Cardiac atrium fibroblast (primary cell): ENCODE results near the gene ELMO3. TPM values are rescaled to one million over a fixed set of nuclear protein-coding genes. Genes with fewer than 3 reads are reported as not detected.

Experiments used
- total RNA-seq: library from RNA; depleted of rRNA; stranded (reverse); fragments of >200 nt; gene quantifications from 2 replicates; pipeline ENCODE4 v1.2.3, GENCODE V29; 2015

Gene ELMO3, protein sequence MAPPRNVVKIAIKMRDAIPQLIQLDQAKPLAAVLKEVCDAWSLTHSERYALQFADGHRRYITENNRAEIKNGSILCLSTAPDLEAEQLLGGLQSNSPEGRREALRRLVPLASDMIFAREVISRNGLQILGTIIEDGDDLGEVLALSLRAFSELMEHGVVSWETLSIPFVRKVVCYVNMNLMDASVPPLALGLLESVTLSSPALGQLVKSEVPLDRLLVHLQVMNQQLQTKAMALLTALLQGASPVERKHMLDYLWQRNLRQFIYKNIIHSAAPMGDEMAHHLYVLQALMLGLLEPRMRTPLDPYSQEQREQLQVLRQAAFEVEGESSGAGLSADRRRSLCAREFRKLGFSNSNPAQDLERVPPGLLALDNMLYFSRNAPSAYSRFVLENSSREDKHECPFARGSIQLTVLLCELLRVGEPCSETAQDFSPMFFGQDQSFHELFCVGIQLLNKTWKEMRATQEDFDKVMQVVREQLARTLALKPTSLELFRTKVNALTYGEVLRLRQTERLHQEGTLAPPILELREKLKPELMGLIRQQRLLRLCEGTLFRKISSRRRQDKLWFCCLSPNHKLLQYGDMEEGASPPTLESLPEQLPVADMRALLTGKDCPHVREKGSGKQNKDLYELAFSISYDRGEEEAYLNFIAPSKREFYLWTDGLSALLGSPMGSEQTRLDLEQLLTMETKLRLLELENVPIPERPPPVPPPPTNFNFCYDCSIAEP
- 0.36 and 0.49 TPM in 2 replicates for total RNA-seq

DNA sequence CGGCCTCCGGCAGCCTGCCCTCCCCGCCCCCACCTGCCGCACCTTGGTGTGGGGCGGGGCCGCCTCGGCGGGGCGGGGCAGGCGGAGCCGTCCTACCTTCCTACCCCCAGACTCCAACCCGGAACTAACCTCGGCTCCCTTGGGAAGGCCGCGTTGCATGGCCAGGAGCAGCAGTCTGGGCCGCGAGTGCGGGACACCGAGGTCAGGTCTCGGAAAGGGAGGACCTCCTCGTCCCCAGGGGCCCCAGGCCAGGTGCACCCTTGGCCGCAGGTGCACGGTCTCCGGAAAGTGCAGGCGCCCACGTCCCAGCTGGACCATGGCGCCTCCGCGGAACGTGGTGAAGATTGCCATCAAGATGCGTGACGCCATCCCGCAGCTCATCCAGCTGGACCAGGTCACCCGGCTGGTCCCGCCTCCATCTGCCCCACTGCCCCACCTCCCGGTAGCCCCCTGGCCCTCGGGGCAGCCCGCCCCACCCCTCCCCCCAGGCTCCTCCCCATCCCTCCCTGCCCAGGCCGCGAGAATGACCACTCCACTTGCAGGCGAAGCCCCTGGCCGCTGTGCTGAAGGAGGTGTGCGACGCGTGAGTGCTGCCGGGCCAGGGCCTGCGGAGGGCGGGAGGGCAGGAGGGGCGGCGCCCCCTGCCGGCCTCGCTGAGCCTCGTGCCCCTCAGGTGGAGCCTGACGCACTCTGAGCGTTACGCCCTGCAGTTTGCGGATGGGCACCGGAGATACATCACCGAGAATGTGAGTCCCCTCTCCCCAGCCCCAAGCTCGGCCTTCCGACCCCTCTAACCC lies at the start of gene ELMO3:
TSS of gene ELMO3 (plus strand) at position 121 of the 797 bp plus-strand sequence. CDS start at position 317, 196 bp downstream.

GRCh38 chr16:67150833-67151396 lies 48.0 kb upstream of the ELMO3 start, which contains the start of gene B3GNT9:
B3GNT9 (minus strand) TSS chr16:67150998; CDS start chr16:67150485, 513 bp downstream.

DNA sequence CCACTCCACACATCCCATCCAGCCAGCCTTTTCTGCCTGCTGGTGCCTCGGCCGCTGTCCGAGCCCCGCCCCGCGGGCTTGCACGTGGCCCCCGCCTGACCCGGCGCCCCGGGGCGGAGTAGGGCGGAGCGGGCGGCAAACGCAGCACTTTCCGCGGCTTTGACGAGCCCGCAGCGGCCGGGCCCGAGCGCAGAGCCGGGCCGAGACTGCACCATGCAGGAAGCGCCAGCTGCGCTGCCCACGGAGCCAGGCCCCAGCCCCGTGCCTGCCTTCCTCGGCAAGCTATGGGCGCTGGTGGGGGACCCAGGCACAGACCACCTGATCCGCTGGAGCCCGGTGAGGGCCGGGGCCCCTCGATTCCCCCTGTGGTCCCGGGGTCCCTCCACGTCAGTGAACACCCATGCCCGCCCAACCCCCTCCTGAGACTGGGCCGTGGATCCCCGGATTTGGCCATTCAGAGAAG lies 34.3 kb upstream of the ELMO3 start, which contains the start of gene HSF4:
TSS of gene HSF4 (plus strand) at position 147 of the 463 bp plus-strand sequence. CDS start at position 214, 67 bp downstream.

DNA sequence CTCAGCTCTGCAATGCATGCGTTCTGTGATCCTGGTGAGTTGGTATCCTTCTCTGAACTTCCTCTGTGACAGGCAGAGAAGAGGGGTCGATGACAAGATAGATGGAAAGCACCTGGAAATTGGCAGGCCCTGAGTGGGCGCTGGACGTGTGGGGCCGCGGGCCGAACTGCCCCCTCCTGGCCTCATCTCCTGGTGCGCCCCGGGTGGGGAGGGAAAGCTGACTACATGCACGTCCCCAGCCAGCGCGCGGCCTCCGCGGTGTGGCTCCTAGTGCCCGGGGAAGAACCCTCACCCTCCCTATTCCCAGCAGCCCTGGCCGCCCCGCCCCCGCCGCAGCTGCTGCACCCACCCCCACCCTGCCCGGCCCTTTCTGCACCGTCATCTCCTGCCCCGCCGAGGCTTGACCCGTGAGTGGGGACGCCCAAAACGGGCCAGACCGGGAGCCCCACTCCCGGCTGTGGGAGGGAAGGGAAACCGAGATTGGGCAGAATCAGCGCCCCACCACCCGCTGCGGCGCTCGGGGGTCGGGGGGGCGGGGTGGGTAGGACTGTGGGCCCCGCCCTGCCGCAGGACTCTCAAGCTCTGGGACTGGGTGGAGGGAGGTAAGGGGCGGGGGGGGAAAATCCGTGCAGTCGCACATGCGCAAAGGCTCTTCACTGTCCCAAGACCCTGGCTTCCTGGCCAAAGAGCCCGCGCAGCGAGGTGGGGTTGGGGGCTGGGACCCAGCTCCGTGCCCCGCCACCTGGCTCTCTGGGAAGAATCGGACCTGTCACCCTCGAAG lies 28.6 kb upstream of the ELMO3 start, which contains the start of gene NOL3:
TSS of gene NOL3 (plus strand) at position 371 of the 781 bp plus-strand sequence.

GRCh38 chr16:67183627-67184452 lies 15.1 kb upstream of the ELMO3 start, which contains the start of gene MATCAP1:
MATCAP1 (minus strand) TSS chr16:67183963; CDS start chr16:67180610, 3,353 bp downstream.

DNA sequence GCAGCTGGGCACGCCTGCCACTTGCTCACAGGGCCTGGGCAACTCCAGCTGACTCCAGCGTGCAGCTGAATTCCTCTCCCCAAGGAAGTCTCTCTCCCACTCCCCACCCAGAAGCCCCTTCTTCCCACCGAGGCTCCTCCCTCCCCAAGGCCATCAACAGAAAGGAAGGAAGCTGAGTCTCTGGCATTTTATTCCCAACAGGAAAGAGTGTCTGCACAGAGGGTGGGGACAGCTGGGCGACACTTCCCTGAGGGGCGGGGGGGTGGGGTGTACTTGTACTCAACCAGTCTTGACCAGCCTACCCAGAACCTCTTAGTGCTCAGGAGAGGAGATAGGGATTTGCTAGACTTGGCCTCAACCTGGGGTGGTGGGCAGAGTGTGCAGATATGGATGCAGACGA lies 8.9 kb upstream of the ELMO3 start, which contains the start of gene EXOC3L1:
TSS of gene EXOC3L1 (minus strand) at position 96 of the 400 bp plus-strand sequence. CDS start 460 bp downstream, outside the sequence.

GRCh38 chr16:67191995-67192681 lies 6.8 kb upstream of the ELMO3 start, which contains the start of gene E2F4:
E2F4 (plus strand) TSS chr16:67192155; CDS start chr16:67192228, 73 bp downstream.

DNA sequence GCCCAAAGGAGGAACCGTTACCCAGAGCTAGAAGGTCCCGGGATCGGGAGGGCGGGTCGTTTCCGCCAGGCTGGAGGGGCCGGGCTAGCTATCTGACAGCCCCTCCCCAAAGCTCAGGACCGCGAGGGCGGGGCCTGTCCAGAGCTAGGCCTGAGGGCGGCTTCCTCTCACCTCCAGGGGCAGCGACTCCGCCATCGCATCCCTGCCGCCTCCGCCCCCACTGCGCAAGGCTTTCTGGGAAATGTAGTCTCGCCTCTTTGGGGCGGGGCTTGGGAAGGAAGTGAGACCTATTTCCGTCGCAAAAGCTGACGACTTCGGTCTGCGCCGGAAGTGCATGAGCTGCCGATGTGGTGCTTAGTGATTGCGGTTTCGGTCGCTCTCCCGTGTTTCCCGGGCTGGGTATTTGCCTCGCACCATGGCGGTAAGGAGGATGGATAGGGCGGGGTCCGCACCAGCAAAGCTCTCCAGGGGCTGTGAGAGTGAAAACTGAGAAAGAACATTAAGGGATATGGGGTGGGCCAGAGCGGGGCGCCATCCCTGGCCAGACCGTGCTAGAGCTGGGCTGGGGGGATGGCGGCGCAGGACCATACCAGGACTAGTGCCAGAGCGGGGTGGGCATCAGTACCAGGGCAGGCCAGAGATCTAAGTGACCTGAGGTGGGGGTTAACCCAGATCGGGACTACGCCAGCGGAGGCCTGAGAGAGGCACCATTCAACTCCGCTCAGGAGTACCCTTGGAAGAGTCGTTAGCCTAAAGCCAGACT lies 28.1 kb downstream of the ELMO3 start, which contains the start of gene TMEM208:
TSS of gene TMEM208 (plus strand) at position 327 of the 763 bp plus-strand sequence. CDS start at position 416, 89 bp downstream.

DNA sequence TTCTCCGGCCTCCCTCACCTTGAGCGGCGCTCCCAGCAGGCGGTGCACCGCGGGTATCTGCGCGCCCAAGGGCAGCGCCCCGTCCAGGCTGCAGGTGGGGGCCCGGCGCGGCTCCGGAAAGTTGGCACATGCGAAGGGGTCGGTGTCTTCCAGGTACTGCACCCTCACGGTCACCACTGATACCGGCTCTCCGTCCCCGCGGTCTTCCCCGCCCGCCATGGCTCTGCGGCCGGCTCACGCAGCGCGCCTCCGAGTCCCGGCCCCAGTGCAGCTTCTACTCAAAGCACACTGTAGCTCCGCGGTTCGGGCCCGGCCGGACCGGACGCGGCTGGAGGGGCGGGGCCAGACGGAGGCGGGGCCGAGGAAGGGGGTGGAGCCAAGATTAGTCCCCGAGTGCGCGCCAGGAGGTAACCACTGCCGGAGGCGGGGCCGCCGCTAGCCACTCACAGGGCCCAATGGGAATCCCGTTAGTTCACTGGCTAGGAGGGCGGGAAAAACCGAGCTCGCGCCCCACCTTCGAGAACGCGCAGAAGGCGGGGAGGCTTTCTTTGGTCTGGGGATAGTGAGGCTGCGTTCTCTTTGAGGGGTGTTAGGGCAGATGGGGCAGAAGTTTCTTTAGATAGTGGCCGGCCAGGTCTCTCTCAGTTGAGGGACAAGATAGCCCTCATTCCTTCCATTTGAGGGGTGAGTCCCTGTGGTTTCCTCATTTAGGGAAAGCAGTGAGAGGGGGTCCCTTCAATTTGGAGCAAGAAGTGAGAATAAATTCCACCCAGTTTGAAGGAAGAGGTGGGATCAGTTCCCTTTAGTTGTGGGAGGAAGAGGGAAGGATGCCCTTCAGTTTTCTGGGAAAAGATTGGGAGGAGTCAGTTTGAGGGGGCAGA lies 48.5 kb downstream of the ELMO3 start, which contains the start of gene FHOD1:
TSS of gene FHOD1 (minus strand) at position 290 of the 881 bp plus-strand sequence. CDS start at position 219, 71 bp downstream.

GRCh38 chr16:67248401-67249177 lies 49.7 kb downstream of the ELMO3 start, which contains the start of gene SLC9A5:
SLC9A5 (plus strand) TSS chr16:67248979; CDS start chr16:67249015, 36 bp downstream.

Other genes starting within 250 kb of the ELMO3 start
- gene CES3, start 237.9 kb upstream of the ELMO3 start, total RNA-seq, result under 0.01 TPM in 1 of 2 replicates, not detected in the other
- gene CES4A, start 210.5 kb upstream of the ELMO3 start, total RNA-seq, result 1.4 and 4.4 TPM in 2 replicates
- gene CBFB, start 170.0 kb upstream of the ELMO3 start, total RNA-seq, result 35.7 and 36.1 TPM in 2 replicates
- gene PHAF1, start 89.2 kb upstream of the ELMO3 start, total RNA-seq, result 11.6 and 13.3 TPM in 2 replicates
- 44.9 and 54.3 TPM in 2 replicates for gene B3GNT9, start 48.1 kb upstream of the ELMO3 start, total RNA-seq
- 26.9 and 33.2 TPM in 2 replicates for gene TRADD, start 39.2 kb upstream of the ELMO3 start, total RNA-seq
- 16.8 and 31.1 TPM in 2 replicates for gene FBXL8, start 39.2 kb upstream of the ELMO3 start, total RNA-seq
- 5.8 and 18.1 TPM in 2 replicates for gene HSF4, start 34.4 kb upstream of the ELMO3 start, total RNA-seq
- gene NOL3, start 28.6 kb upstream of the ELMO3 start, total RNA-seq, result 37.5 and 51.4 TPM in 2 replicates
- 17.5 and 17.8 TPM in 2 replicates for gene MATCAP1, start 15.2 kb upstream of the ELMO3 start, total RNA-seq
- gene EXOC3L1, start 9.0 kb upstream of the ELMO3 start, total RNA-seq, result 0.54 and 1.6 TPM in 2 replicates
- gene E2F4, start 7.0 kb upstream of the ELMO3 start, total RNA-seq, result 50.9 and 63.4 TPM in 2 replicates
- gene TMEM208, start 28.0 kb downstream of the ELMO3 start, total RNA-seq, result 40.3 and 49.1 TPM in 2 replicates
- 13.6 and 19.0 TPM in 2 replicates for gene FHOD1, start 48.4 kb downstream of the ELMO3 start, total RNA-seq
- 0.18 and 0.32 TPM in 2 replicates for gene SLC9A5, start 49.8 kb downstream of the ELMO3 start, total RNA-seq
- gene PLEKHG4, start 80.4 kb downstream of the ELMO3 start, total RNA-seq, result 2.0 and 3.4 TPM in 2 replicates
- not detected in 2 replicates for gene KCTD19, start 127.6 kb downstream of the ELMO3 start, total RNA-seq
- gene LRRC36, start 127.7 kb downstream of the ELMO3 start, total RNA-seq, result not detected in 2 replicates
- not detected in 2 replicates for gene TPPP3, start 194.4 kb downstream of the ELMO3 start, total RNA-seq
- 7.5 and 9.2 TPM in 2 replicates for gene ZDHHC1, start 217.3 kb downstream of the ELMO3 start, total RNA-seq
- 0.18 and 0.49 TPM in 2 replicates for gene HSD11B2, start 232.0 kb downstream of the ELMO3 start, total RNA-seq